ENCODE data around the gene KRTAP11-1.

KRTAP11-1 gene

DNA sequence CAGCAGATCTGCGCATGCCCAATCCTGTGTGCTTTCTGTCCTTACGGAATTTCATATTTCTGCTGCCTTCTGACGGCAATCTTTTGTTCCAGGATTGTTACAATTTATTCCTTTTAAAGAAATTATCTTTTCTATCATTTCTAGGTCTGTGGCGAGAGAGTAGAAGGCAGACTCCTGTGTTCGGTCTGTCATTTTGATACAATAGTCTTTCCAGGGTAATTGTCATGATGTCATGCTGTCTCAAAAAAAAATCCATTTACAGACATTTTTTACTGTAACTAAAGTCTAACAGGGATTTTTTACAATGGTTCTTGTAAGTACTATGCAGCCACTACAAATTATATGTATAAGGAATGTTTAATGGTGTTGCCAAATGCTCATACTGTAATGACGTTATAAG, 42.8 kb downstream of the KRTAP11-1 start:
- Histone ChIP-seq H3K9me3 (ENCODE audit: control insufficient read depth in 1 of 2, low read length in 2 of 2) (no peaks in the 10 kb centered on the region), H3K36me3 (ENCODE audit: control insufficient read depth in 1 of 2, insufficient read depth in 2 of 2, low read length in 2 of 2) (no peaks in the 10 kb centered on the region), H3K4me3 (ENCODE audit: low read depth in 1 of 2, low read length in 2 of 2) (no peak overlapping the region), H3K27ac (ENCODE audit: low read length) (no peak overlapping the region), H3K4me1 (ENCODE audit: control insufficient read depth in 1 of 2, insufficient read depth in 2 of 2, low read length in 2 of 2) (no peaks in the 10 kb centered on the region), H3K27me3 (ENCODE audit: low read depth, low read length) (no peaks in the 10 kb centered on the region)

DNA sequence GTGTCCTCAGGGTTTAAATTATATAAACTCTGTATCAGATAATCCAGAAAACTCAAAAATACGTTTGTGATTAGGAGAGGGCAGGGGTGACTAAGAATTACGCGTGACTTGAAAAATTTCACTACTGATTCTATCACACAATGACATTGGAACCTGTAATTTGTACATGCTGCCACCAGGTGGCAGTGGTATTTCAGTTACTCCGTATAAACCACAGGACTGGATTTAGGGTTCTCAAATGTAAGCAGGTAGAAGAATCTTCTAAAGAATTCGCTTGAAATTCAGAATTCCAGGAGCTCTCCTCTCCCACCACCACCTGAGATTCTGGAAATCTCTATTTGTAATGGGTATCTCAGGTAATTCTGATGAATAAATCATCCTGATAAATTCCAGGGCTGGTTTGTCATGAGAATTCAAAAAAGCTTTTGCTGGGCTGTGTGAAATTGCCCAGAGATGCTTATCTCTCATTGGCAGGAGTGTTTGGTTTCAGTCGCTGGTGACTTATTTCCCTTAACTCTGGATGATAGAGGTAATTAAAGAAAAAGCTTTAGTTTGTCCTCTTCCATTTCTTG, 50.1 kb downstream of the KRTAP11-1 start:
- Histone ChIP-seq H3K27me3 (ENCODE audit: low read depth, low read length) (no peaks in the 10 kb centered on the region), H3K27ac (ENCODE audit: low read length) (no peak overlapping the region), H3K36me3 (ENCODE audit: control insufficient read depth in 1 of 2, insufficient read depth in 2 of 2, low read length in 2 of 2) (no peaks in the 10 kb centered on the region), H3K4me3 (ENCODE audit: low read depth in 1 of 2, low read length in 2 of 2) (no peak overlapping the region), H3K9me3 (ENCODE audit: control insufficient read depth in 1 of 2, low read length in 2 of 2) (no peaks in the 10 kb centered on the region), H3K4me1 (ENCODE audit: control insufficient read depth in 1 of 2, insufficient read depth in 2 of 2, low read length in 2 of 2) (no peaks in the 10 kb centered on the region)
